Muscle layer of colon (tissue), 2 donors: Measurements from ENCODE around the gene KRTAP13-1.

ENCODE experiments used
- H3K27ac ChIP-seq: one replicate; pipeline ENCODE4 v1.7.0; 2013; ENCODE audit warnings: low read depth, mild to moderate bottlenecking, low read length, moderate library complexity
- H3K27me3 ChIP-seq, 2 donors: one replicate each; pipeline ENCODE4 v1.7.0; 2013; ENCODE audit warnings: low read length in 2 of 2, mild to moderate bottlenecking in 2 of 2; ENCODE audit not compliant: insufficient read depth in 2 of 2, control insufficient read depth in 1 of 2
- H3K36me3 ChIP-seq: one replicate; pipeline ENCODE4 v1.7.0; 2013; ENCODE audit warnings: mild to moderate bottlenecking, low read length; ENCODE audit not compliant: insufficient read depth
- H3K4me1 ChIP-seq: one replicate; pipeline ENCODE4 v1.7.0; 2013; ENCODE audit warnings: mild to moderate bottlenecking, low read length; ENCODE audit not compliant: insufficient read depth
- H3K4me3 ChIP-seq, 2 donors: one replicate each; pipeline ENCODE4 v1.7.0; 2013; ENCODE audit warnings: low read length in 2 of 2, low read depth in 1 of 2, mild to moderate bottlenecking in 1 of 2, moderate library complexity in 1 of 2
- H3K9ac ChIP-seq: one replicate; pipeline ENCODE4 v1.7.0; 2013; ENCODE audit warnings: low read length
- H3K9me3 ChIP-seq: one replicate; pipeline ENCODE4 v1.7.0; 2013; ENCODE audit warnings: mild to moderate bottlenecking, low read length
- donor health status: abdominal sarcoma.
- donor health status: Adenocarcinoma of cecum.

Gene KRTAP13-1

DNA sequence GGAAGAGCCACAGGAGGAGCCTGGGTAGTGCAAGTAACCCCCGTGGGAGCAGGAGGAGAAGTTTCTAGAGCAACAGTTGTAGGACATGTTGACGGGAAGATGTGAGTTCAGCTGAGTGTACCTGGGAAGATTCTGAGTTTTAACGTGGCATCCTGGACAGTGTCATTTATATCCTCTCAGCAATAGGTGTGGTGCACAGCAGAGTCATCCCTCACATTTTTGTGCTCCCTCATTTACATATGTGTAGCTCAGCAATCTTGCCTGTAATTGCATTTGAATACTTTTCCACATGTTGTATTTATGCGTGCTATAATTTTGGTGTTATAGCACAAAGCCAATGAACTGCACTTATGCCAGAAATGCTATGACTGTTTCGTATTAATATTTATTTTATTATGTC is 30.0 kb downstream of the KRTAP13-1 start, which contains the start of gene KRTAP13-3:
KRTAP13-3 (minus strand) TSS at position 101 of the 400 bp plus-strand sequence; CDS start at position 87, 14 bp downstream.
- Histone ChIP-seq H3K36me3 (no peaks in the 10 kb centered on the region), H3K27ac (no peak within 1 kb of the TSS), H3K4me1 (no peaks in the 10 kb centered on the region), H3K9ac (no peak within 1 kb of the TSS), H3K4me3 (no peak within 1 kb of the TSS), H3K9me3 (no peaks in the 10 kb centered on the region), H3K27me3 (no peaks in the 10 kb centered on the region)

DNA sequence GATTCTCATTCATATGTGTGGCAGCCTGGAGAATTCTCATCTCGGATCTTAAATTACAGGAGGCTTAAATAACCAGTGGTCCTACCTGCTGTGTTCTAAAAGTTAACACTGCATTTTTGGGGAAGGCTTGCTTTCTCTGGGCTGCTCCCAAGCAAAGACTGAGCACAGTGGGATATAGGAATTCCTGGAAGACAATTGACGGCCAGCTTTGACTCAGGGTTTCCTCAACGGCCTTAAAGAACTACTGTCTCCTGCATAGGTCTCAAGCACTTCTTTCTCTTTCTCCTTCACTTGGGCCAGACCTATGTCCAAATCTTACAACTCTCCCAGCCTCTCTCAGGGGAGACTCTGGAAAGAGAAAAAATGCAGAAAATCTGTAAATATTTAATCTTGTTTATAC is 30.9 kb downstream of the KRTAP13-1 start:
- Histone ChIP-seq H3K36me3 (no peaks in the 10 kb centered on the region), H3K9ac (no peak overlapping the region), H3K9me3 (no peaks in the 10 kb centered on the region), H3K4me3 (no peak overlapping the region), H3K27ac (no peak overlapping the region), H3K4me1 (no peaks in the 10 kb centered on the region), H3K27me3 (no peaks in the 10 kb centered on the region)

DNA sequence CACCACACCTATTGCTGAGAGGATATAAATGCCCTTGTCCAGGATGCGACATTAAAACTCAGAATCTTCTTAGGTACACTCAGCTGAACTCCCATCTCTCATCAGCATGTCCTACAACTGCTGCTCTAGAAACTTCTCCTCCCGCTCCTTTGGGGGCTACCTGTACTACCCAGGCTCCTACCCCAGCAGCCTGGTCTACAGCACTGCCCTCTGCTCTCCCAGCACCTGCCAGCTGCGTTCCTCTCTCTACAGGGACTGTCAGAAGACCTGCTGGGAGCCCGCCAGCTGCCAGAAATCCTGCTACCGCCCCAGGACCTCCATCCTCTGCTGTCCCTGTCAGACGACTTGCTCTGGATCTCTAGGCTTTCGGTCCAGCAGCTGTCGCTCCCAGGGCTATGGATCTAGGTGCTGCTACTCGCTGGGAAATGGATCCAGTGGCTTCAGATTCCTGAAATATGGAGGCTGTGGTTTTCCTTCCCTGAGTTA is 34.4 kb downstream of the KRTAP13-1 start, which contains the start of gene KRTAP13-4:
KRTAP13-4 (plus strand) TSS at position 51 of the 486 bp plus-strand sequence; CDS start at position 107, 56 bp downstream.
- no peaks in the 10 kb centered on the region for H3K9me3 ChIP-seq
- H3K4me3 ChIP-seq: no peak within 1 kb of the TSS
- H3K4me1 ChIP-seq: no peaks in the 10 kb centered on the region
- H3K27ac ChIP-seq: no peak within 1 kb of the TSS
- no peaks in the 10 kb centered on the region for H3K36me3 ChIP-seq
- no peak within 1 kb of the TSS for H3K9ac ChIP-seq
- no peaks in the 10 kb centered on the region for H3K27me3 ChIP-seq

DNA sequence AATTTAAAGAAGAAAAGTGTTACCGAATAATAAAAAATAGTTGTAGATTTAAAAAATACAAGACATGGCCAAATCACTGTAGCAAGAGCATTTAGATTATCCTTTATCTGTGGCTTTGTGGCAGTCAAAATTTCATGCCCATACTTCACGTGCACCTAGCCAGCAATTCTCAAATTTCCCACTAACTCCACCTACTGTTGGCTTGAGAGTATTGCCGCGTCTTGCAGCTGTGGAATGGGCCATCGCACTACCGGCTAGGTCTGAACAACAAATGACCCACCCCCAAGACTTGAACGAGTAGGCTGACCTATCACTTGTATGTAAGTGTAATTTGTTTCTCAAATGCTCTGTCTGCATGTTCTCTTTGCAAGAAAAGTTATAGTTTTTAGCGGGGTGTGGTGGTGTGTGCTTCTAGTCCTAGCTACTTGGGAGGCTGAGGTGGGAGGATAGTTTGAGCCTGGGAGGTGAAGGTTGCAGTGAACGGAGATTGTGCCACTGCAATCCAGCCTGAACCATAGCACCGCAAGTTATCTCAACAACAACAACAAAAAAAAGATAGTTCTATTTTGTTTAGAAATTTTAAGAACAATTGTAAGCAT is 38.3 kb downstream of the KRTAP13-1 start:
- Histone ChIP-seq H3K9ac (no peak overlapping the region), H3K27ac (no peak overlapping the region), H3K36me3 (no peaks in the 10 kb centered on the region), H3K4me1 (no peaks in the 10 kb centered on the region), H3K27me3 (no peaks in the 10 kb centered on the region), H3K9me3 (no peaks in the 10 kb centered on the region), H3K4me3 (no peak overlapping the region)

DNA sequence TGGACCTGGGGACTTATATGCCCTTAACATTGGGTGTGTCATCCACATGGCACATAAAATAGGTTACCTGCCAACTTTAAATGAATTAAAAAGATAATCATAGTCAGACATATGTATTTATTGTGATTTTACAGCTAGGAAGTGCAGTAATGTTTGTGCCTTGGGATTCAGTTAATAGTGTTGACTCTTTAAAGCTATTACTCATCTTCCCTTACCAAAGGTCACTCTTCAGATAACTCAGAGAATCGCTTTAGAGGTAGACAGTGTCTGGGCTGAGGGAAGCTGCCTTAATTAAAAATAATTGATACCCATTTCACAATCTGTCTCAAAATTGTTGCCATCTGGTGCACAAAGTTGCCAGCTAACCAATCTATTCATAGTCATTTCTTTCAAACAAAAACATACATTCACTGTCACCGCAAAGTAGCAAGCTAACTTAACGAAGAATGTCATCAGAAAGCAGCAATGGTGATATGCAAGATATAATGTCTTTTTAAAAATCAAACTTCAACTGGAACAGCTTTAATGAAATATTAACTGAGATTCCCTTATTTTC is 41.3 kb downstream of the KRTAP13-1 start:
- no peak overlapping the region for H3K4me3 ChIP-seq
- H3K27me3 ChIP-seq: no peaks in the 10 kb centered on the region
- no peak overlapping the region for H3K9ac ChIP-seq
- H3K27ac ChIP-seq: no peak overlapping the region
- H3K4me1 ChIP-seq: no peaks in the 10 kb centered on the region
- no peaks in the 10 kb centered on the region for H3K9me3 ChIP-seq
- no peaks in the 10 kb centered on the region for H3K36me3 ChIP-seq

DNA sequence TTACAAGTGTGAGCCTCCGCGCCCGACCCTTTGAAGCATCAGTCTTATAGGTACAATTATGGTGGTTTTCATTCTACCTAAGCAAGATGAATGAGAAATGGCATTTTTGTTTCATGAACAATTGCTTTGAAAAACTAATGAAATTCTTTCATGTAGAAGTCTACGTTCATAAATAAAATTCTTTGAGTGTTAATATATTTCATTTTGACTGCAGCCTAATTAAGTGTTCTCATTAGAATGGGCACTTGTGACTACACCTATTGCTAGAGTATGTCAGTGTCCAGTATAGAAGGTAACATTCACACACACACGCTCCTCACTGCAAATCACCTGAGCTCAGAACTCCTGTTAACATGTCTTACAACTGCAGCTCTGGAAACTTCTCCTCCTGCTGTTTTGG is 44.1 kb downstream of the KRTAP13-1 start, which contains the start of gene KRTAP15-1:
KRTAP15-1 (plus strand) TSS at position 301 of the 400 bp plus-strand sequence; CDS start at position 354, 53 bp downstream.
- Histone ChIP-seq H3K27me3 (no peaks in the 10 kb centered on the region), H3K4me3 (no peak within 1 kb of the TSS), H3K9me3 (no peaks in the 10 kb centered on the region), H3K27ac (no peak within 1 kb of the TSS), H3K9ac (no peak within 1 kb of the TSS), H3K4me1 (no peaks in the 10 kb centered on the region), H3K36me3 (no peaks in the 10 kb centered on the region)

DNA sequence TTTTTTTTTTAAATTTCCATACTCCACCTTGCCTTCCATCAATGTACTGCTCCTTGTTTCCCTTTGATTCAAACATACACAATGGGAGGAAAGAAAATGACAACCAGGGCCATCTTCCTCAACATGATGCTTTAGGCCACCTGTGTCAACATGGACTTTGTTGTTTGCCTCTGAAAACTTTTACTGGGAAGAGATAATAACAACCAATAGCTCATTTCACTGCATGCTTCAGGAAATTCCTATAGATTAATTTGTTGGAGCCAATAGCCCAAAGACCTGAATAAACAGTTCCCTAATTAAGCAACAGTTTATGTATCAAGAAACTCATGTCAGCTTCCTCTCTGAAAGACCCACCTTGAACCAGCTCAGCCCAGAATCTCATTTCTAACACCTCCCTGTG is 47.4 kb downstream of the KRTAP13-1 start:
- H3K27me3 ChIP-seq: no peaks in the 10 kb centered on the region
- no peak overlapping the region for H3K27ac ChIP-seq
- H3K4me1 ChIP-seq: no peaks in the 10 kb centered on the region
- H3K4me3 ChIP-seq: no peak overlapping the region
- no peak overlapping the region for H3K9ac ChIP-seq
- no peaks in the 10 kb centered on the region for H3K9me3 ChIP-seq
- no peaks in the 10 kb centered on the region for H3K36me3 ChIP-seq

DNA sequence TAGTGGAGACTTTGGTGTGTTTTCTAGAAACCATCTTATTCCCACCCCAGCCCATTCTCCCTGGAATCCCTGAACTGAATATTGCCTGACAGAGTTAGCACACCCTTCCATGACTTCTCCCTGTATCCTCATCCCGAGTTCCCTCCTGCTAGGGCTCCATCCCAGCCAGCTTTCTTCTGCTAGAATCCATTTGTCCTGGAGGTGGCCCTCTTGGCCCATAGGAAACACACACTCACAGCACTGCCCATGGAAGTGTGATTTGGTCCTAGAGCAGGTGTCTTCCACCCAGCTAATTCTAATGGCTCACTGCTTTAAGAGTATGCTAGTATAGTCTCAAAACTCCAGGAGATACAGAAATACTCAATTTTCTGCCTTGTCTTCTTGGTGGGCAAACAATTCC is 48.4 kb downstream of the KRTAP13-1 start:
- no peaks in the 10 kb centered on the region for H3K27me3 ChIP-seq
- no peaks in the 10 kb centered on the region for H3K4me1 ChIP-seq
- no peak overlapping the region for H3K4me3 ChIP-seq
- H3K9me3 ChIP-seq: no peaks in the 10 kb centered on the region
- H3K27ac ChIP-seq: no peak overlapping the region
- no peaks in the 10 kb centered on the region for H3K36me3 ChIP-seq
- H3K9ac ChIP-seq: no peak overlapping the region
